HepG2 (cell line): ENCODE measurements around the gene MRRF. TPM values are rescaled to one million over a fixed set of nuclear protein-coding genes. Genes with fewer than 3 reads are reported as not detected.

Experiments
- AGO1 ChIP-seq: fragments of 200-400 bp; formaldehyde crosslinking; IDR thresholded peaks from 2 replicates; pipeline ENCODE4 v1.6.1; 2017; ENCODE audit warnings: mild to moderate bottlenecking, low read depth, low read length, moderate library complexity; ENCODE audit not compliant: poor library complexity, severe bottlenecking
- ARNTL ChIP-seq: sonication (generic); formaldehyde crosslinking; IDR thresholded peaks from 2 replicates; pipeline ENCODE4 v1.4.0; 2020; ENCODE audit warnings: mild to moderate bottlenecking, missing genetic modification reagents
- GRHL1 ChIP-seq: sonication (generic); formaldehyde crosslinking; conservative IDR thresholded peaks from 2 replicates; pipeline ENCODE4 v1.8.0; 2022; ENCODE audit warnings: missing genetic modification reagents
- JARID2 ChIP-seq: sonication (generic); formaldehyde crosslinking; IDR thresholded peaks from 2 replicates; pipeline ENCODE4 v1.8.1; 2023; ENCODE audit warnings: missing genetic modification reagents, inconsistent platforms; ENCODE audit not compliant: insufficient replicate concordance
- KMT2A ChIP-seq: sonication (generic); formaldehyde crosslinking; IDR thresholded peaks from 2 replicates; pipeline ENCODE4 v1.4.0; 2020; ENCODE audit warnings: missing genetic modification reagents
- MXD1 ChIP-seq: sonication (generic); formaldehyde crosslinking; IDR thresholded peaks from 2 replicates; pipeline ENCODE4 v1.4.0; 2020; ENCODE audit warnings: mild to moderate bottlenecking, missing genetic modification reagents
- ZBTB7A ChIP-seq: sonication (generic); formaldehyde crosslinking; IDR thresholded peaks from 2 replicates; pipeline ENCODE4 v1.8.0; 2022; ENCODE audit warnings: mild to moderate bottlenecking, missing genetic modification reagents
- ZNF281 ChIP-seq: sonication (generic); formaldehyde crosslinking; IDR thresholded peaks from 2 replicates; pipeline ENCODE4 v1.4.0; 2020; ENCODE audit warnings: missing genetic modification reagents, borderline replicate concordance
- ZNF337 ChIP-seq: sonication (generic); formaldehyde crosslinking; IDR thresholded peaks from 2 replicates; pipeline ENCODE4 v1.5.1; 2020; ENCODE audit warnings: missing genetic modification reagents, low read depth, mild to moderate bottlenecking, borderline replicate concordance
- ZNF446 ChIP-seq: sonication (generic); formaldehyde crosslinking; IDR thresholded peaks from 2 replicates; pipeline ENCODE4 v1.5.0; 2020; ENCODE audit warnings: mild to moderate bottlenecking, missing genetic modification reagents
- ZNF468 ChIP-seq: sonication (generic); formaldehyde crosslinking; IDR thresholded peaks from 2 replicates; pipeline ENCODE4 v1.8.0; 2022; ENCODE audit warnings: mild to moderate bottlenecking, moderate library complexity, missing genetic modification reagents
- ZNF501 ChIP-seq: sonication (generic); formaldehyde crosslinking; IDR thresholded peaks from 2 replicates; pipeline ENCODE4 v1.5.1; 2020; ENCODE audit warnings: mild to moderate bottlenecking, moderate library complexity, missing genetic modification reagents
- ZNF841 ChIP-seq: sonication (generic); formaldehyde crosslinking; IDR thresholded peaks from 2 replicates; pipeline ENCODE4 v1.8.1; 2023; ENCODE audit warnings: missing genetic modification reagents, borderline replicate concordance
- polyA plus RNA-seq, 8 experiments: library from polyadenylated mRNA; depleted of rRNA in 3 of 8; stranded (reverse) in 7 of 8; unstranded in 1 of 8; fragments of >200 nt; fragmentation: Illumina TruSeq in 4 of 8; extraction: Trizol in 4 of 8; gene quantifications; 2 replicates each; pipeline versions ENCODE4 v1.2.1 to v1.2.3, GENCODE V29; 2011 to 2016; ENCODE audit warnings: low read depth in 4 of 8, missing spikeins in 1 of 8, mixed read lengths in 1 of 8; ENCODE audit not compliant: insufficient read depth in 1 of 8
- total RNA-seq, 5 experiments: library from RNA; depleted of rRNA; stranded (reverse); fragments of >200 nt; fragmentation: Illumina TruSeq; extraction: Trizol; gene quantifications; 2 replicates each; pipeline ENCODE4 v1.2.3, GENCODE V29; 2016; ENCODE audit warnings: low read depth in 1 of 5
- TF ChIP-seq, protein P1 (sequence below): sonication (generic); formaldehyde crosslinking; IDR thresholded peaks from one replicate; pipeline ENCODE4 v1.5.1; 2020; ENCODE audit warnings: mild to moderate bottlenecking, missing genetic modification reagents; ENCODE audit errors: not compliant biosample characterization

Gene MRRF
- total and polyA plus RNA-seq, 2 of the 13 experiments (the other 11 are each of a cell fraction or from before 2014, with no cell fraction given): 37.3 to 44.3 TPM

DNA sequence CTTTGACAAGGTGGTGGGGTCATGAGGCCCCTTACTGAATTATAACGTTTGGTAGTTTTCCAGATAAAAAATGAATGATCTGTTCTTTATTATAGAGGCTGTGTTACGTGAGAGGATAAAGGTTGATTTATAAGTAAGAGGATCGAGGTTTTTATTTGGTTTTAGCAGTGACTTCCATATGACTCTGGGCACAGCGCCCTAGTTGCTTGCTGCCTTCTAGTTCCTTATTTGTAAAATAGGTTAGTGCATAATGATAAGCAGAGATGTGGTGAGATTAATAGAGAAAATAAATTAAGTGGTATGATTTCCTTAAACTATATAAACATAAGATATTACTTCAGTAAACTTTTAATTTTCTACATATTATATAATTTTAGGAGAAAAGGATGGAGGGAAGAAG lies 29.8 kb downstream of the MRRF start (continued):
- TF ChIP-seq, protein P1, sequence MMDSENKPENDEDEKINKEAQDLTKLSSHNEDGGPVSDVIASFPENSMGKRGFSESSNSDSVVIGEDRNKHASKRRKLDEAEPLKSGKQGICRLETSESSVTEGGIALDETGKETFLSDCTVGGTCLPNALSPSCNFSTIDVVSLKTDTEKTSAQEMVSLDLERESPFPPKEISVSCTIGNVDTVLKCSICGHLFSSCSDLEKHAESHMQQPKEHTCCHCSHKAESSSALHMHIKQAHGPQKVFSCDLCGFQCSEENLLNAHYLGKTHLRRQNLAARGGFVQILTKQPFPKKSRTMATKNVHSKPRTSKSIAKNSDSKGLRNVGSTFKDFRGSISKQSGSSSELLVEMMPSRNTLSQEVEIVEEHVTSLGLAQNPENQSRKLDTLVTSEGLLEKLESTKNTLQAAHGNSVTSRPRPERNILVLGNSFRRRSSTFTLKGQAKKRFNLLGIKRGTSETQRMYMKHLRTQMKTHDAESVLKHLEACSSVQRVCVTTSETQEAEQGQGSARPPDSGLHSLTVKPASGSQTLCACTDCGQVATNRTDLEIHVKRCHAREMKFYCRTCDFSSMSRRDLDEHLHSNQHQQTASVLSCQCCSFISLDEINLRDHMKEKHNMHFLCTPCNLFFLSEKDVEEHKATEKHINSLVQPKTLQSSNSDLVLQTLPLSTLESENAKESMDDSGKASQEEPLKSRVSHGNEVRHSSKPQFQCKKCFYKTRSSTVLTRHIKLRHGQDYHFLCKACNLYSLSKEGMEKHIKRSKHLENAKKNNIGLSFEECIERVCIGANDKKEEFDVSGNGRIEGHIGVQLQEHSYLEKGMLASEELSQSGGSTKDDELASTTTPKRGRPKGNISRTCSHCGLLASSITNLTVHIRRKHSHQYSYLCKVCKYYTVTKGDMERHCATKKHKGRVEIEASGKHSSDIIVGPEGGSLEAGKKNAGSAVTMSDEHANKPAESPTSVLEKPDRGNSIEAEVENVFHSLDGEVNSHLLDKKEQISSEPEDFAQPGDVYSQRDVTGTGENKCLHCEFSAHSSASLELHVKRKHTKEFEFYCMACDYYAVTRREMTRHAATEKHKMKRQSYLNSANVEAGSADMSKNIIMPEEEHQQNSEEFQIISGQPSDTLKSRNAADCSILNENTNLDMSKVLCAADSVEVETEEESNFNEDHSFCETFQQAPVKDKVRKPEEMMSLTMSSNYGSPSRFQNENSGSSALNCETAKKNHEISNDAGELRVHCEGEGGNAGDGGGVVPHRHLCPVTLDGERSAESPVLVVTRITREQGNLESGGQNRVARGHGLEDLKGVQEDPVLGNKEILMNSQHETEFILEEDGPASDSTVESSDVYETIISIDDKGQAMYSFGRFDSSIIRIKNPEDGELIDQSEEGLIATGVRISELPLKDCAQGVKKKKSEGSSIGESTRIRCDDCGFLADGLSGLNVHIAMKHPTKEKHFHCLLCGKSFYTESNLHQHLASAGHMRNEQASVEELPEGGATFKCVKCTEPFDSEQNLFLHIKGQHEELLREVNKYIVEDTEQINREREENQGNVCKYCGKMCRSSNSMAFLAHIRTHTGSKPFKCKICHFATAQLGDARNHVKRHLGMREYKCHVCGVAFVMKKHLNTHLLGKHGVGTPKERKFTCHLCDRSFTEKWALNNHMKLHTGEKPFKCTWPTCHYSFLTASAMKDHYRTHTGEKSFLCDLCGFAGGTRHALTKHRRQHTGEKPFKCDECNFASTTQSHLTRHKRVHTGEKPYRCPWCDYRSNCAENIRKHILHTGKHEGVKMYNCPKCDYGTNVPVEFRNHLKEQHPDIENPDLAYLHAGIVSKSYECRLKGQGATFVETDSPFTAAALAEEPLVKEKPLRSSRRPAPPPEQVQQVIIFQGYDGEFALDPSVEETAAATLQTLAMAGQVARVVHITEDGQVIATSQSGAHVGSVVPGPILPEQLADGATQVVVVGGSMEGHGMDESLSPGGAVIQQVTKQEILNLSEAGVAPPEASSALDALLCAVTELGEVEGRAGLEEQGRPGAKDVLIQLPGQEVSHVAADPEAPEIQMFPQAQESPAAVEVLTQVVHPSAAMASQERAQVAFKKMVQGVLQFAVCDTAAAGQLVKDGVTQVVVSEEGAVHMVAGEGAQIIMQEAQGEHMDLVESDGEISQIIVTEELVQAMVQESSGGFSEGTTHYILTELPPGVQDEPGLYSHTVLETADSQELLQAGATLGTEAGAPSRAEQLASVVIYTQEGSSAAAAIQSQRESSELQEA (CRISPR knock-in tag): no peak
- TF ChIP-seq GRHL1 (CRISPR knock-in tag) (no peak), KMT2A (no peak), AGO1 (no peak), ZNF468 (CRISPR knock-in tag) (no peak), ZNF841 (CRISPR knock-in tag) (no peak), ZBTB7A (CRISPR knock-in tag) (no peak), JARID2 (CRISPR knock-in tag) (no peak), MXD1 (CRISPR knock-in tag) (no peak), ZNF281 (CRISPR knock-in tag) (no peak), ZNF446 (CRISPR knock-in tag) (no peak), ZNF501 (CRISPR knock-in tag) (no peak), ARNTL (CRISPR knock-in tag) (no peak), ZNF337 (CRISPR knock-in tag) (no peak)
